Suprapubic skin (tissue), 4 donors: ENCODE results near the gene OS9. TPM values are rescaled to one million over a fixed set of nuclear protein-coding genes. Genes with fewer than 3 reads are reported as not detected.

Experiments
- DNase-seq, 2 donors: peaks; one replicate each; pipeline ENCODE4 v3.0.0-alpha.2; 2019; ENCODE audit warnings: low spot score in 2 of 2
- H3K27ac ChIP-seq: fragments of 200-600 bp; sonication (generic); one replicate; pipeline ENCODE4 v1.5.1; 2019
- H3K27me3 ChIP-seq: fragments of 200-600 bp; sonication (generic); one replicate; pipeline ENCODE4 v1.5.1; 2019
- H3K36me3 ChIP-seq: fragments of 200-600 bp; sonication (generic); one replicate; pipeline ENCODE4 v1.5.1; 2019
- H3K4me1 ChIP-seq: fragments of 200-600 bp; sonication (generic); one replicate; pipeline ENCODE4 v1.5.1; 2019
- H3K4me3 ChIP-seq: fragments of 200-600 bp; sonication (generic); one replicate; pipeline ENCODE4 v1.5.1; 2019; ENCODE audit warnings: mild to moderate bottlenecking
- H3K9me3 ChIP-seq: fragments of 200-600 bp; sonication (generic); one replicate; pipeline ENCODE4 v1.5.1; 2019
- POLR2A ChIP-seq, 2 donors: fragments of 450-650 bp; IDR thresholded peaks; one replicate each; pipeline ENCODE4 v1.6.1; 2017; ENCODE audit warnings: antibody characterized with exemption in 2 of 2, mild to moderate bottlenecking in 2 of 2, moderate library complexity in 2 of 2
- POLR2AphosphoS5 ChIP-seq, 3 donors: sonication (generic); formaldehyde crosslinking; IDR thresholded peaks; one replicate each; pipeline ENCODE4 v1.6.1; 2017; ENCODE audit warnings: antibody characterized with exemption in 3 of 3
- WGBS: methylation state at CpG from one replicate; pipeline ENCODE4 v1.1.5; 2018; 5-methylcytosine and 5-hydroxymethylcytosine counted together
- total RNA-seq, 4 donors: library from RNA; depleted of rRNA; stranded (reverse); fragments of >200 nt; gene quantifications; one replicate each; pipeline ENCODE4 v1.1.0, GENCODE V29; 2016
- TF ChIP-seq, protein P1 (sequence below), 2 donors: fragments of 200-600 bp in 1 of 2; fragments of 450-650 bp in 1 of 2; sonication (generic) in 1 of 2; IDR thresholded peaks; one replicate each; pipeline ENCODE4 v1.5.1; 2016 to 2019; ENCODE audit warnings: antibody characterized with exemption in 2 of 2, mild to moderate bottlenecking in 1 of 2, moderate library complexity in 1 of 2

Gene OS9
- total RNA-seq, 4 donors from 2014 or later = 165 to 282 (median 236) TPM

DNA sequence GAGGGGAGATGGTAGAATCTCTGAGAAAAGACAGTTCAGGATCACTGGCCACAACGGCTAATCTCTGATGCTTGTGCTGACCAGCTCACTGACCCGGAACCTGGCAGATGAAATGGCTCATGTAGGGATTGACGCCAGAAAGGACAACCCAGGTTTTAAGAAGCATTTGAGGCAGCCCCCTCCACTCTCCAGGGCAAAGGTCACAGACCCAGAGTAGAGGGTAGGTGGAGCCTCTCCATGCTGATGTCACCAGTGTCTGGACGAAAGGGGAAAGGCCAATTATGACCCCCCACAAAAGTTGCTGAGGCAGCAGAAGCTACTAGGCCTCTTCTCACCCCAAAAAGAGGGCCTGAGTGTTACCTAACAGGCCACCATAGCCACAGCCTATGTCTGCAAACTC is 76.8 kb downstream of the OS9 start:
- TF ChIP-seq POLR2A (IDR thresholded peaks at IDR 0.05) = no peak
- TF ChIP-seq POLR2AphosphoS5 (IDR thresholded peaks at IDR 0.05) = no peak
- TF ChIP-seq, protein P1, sequence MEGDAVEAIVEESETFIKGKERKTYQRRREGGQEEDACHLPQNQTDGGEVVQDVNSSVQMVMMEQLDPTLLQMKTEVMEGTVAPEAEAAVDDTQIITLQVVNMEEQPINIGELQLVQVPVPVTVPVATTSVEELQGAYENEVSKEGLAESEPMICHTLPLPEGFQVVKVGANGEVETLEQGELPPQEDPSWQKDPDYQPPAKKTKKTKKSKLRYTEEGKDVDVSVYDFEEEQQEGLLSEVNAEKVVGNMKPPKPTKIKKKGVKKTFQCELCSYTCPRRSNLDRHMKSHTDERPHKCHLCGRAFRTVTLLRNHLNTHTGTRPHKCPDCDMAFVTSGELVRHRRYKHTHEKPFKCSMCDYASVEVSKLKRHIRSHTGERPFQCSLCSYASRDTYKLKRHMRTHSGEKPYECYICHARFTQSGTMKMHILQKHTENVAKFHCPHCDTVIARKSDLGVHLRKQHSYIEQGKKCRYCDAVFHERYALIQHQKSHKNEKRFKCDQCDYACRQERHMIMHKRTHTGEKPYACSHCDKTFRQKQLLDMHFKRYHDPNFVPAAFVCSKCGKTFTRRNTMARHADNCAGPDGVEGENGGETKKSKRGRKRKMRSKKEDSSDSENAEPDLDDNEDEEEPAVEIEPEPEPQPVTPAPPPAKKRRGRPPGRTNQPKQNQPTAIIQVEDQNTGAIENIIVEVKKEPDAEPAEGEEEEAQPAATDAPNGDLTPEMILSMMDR (IDR thresholded peaks at IDR 0.05) = no peak
- H3K4me3 ChIP-seq = no peak overlapping the region
- peaks cover 11% of the 10 kb centered on the region for H3K27me3 ChIP-seq
- no peaks in the 10 kb centered on the region for H3K9me3 ChIP-seq
- peaks cover 37% of the 10 kb centered on the region for H3K4me1 ChIP-seq
- DNase-seq = no peak
- no peak overlapping the region for H3K27ac ChIP-seq
- H3K36me3 ChIP-seq = peaks cover 25% of the 10 kb centered on the region
- 93% methylated on average over 4 of the region's 4 CpGs for WGBS

Other genes with a start within 250 kb of the OS9 start
- gene INHBE, start 238.8 kb upstream of the OS9 start, total RNA-seq = under 1 TPM in 1 of 4 donors, not detected in 3; 0.56 TPM
- 1 to 10 TPM in 2 of 4 donors, under 1 TPM in 1, not detected in 1; 0.51 to 2.9 (median 2.0) TPM for gene GLI1, start 234.3 kb upstream of the OS9 start, total RNA-seq
- 1 to 10 TPM; 5.4 to 7.4 (median 5.9) TPM for gene ARHGAP9, start 214.3 kb upstream of the OS9 start, total RNA-seq
- gene MARS1, start 206.1 kb upstream of the OS9 start, total RNA-seq = 100 to 1,000 TPM in 1 of 4 donors, 10 to 100 TPM in 3; 55.7 to 203 (median 79.7) TPM
- gene DDIT3, start 173.6 kb upstream of the OS9 start, total RNA-seq = 10 to 100 TPM in 3 of 4 donors, 1 to 10 TPM in 1; 8.1 to 33.6 (median 14.4) TPM
- gene MBD6, start 171.3 kb upstream of the OS9 start, total RNA-seq = 10 to 100 TPM; 24.4 to 92.9 (median 36.8) TPM
- gene DCTN2, start 146.9 kb upstream of the OS9 start, total RNA-seq = 100 to 1,000 TPM; 152 to 242 (median 185) TPM
- under 1 TPM in 2 of 4 donors, not detected in 2; 0.08 to 0.23 TPM for gene KIF5A, start 144.1 kb upstream of the OS9 start, total RNA-seq
- gene PIP4K2C, start 102.9 kb upstream of the OS9 start, total RNA-seq = 10 to 100 TPM; 36.9 to 68.9 (median 51.5) TPM
- gene DTX3, start 89.3 kb upstream of the OS9 start, total RNA-seq = 10 to 100 TPM; 10.4 to 19.0 (median 12.1) TPM
- gene ARHGEF25, start 82.7 kb upstream of the OS9 start, total RNA-seq = 10 to 100 TPM in 1 of 4 donors, 1 to 10 TPM in 3; 4.0 to 13.3 (median 7.9) TPM
- under 1 TPM in 3 of 4 donors, not detected in 1; 0.38 to 0.48 (median 0.42) TPM for gene B4GALNT1, start 60.9 kb upstream of the OS9 start, total RNA-seq
- gene AGAP2, start 44.6 kb downstream of the OS9 start, total RNA-seq = 1 to 10 TPM in 3 of 4 donors, under 1 TPM in 1; 0.45 to 1.4 (median 1.3) TPM
- gene TSPAN31, start 50.9 kb downstream of the OS9 start, total RNA-seq = 10 to 100 TPM; 29.8 to 54.7 (median 36.8) TPM
- gene CDK4, start 58.2 kb downstream of the OS9 start, total RNA-seq = 10 to 100 TPM; 35.7 to 82.3 (median 47.0) TPM
- gene MARCHF9, start 61.0 kb downstream of the OS9 start, total RNA-seq = 10 to 100 TPM; 10.2 to 26.6 (median 13.1) TPM
- gene CYP27B1, start 72.9 kb downstream of the OS9 start, total RNA-seq = 1 to 10 TPM; 1.2 to 4.1 (median 2.0) TPM
- gene METTL1, start 78.0 kb downstream of the OS9 start, total RNA-seq = 10 to 100 TPM in 3 of 4 donors, 1 to 10 TPM in 1; 9.1 to 24.1 (median 16.4) TPM
- gene EEF1AKMT3, start 78.5 kb downstream of the OS9 start, total RNA-seq = 10 to 100 TPM in 3 of 4 donors, 1 to 10 TPM in 1; 8.7 to 13.7 (median 11.3) TPM
- 10 to 100 TPM; 19.6 to 35.4 (median 29.1) TPM for gene TSFM, start 88.7 kb downstream of the OS9 start, total RNA-seq
- gene AVIL, start 124.6 kb downstream of the OS9 start, total RNA-seq = 10 to 100 TPM in 2 of 4 donors, 1 to 10 TPM in 2; 4.7 to 96.5 (median 10.0) TPM
- gene CTDSP2, start 152.6 kb downstream of the OS9 start, total RNA-seq = 100 to 1,000 TPM; 147 to 240 (median 215) TPM
- gene ATP23, start 247.4 kb downstream of the OS9 start, total RNA-seq = 10 to 100 TPM in 1 of 4 donors, 1 to 10 TPM in 3; 4.4 to 12.0 (median 7.5) TPM